Spleen (tissue), 11 donors: ENCODE data around the gene ZC3H14. TPM values are rescaled to one million over a fixed set of nuclear protein-coding genes. Genes with fewer than 3 reads are reported as not detected.

ENCODE experiments used
- DNase-seq: peaks from one replicate; pipeline ENCODE4 v3.0.0-alpha.2; 2020
- H3K27ac ChIP-seq, 8 donors: fragments of 200-600 bp; sonication (generic) in 7 of 8; 1 replicate in 4 of 8; 2 replicates in 4 of 8; pipeline versions ENCODE4 v1.5.0 to v1.8.0; 2016 to 2021; ENCODE audit warnings: inconsistent platforms in 4 of 8, mild to moderate bottlenecking in 4 of 8, moderate library complexity in 1 of 8
- H3K27me3 ChIP-seq, 7 donors: fragments of 200-600 bp; sonication (generic) in 6 of 7; replicated peaks in 1 of 7; 1 replicate in 4 of 7; 2 replicates in 3 of 7; pipeline versions ENCODE4 v1.5.0 to v1.8.0; 2016 to 2021; ENCODE audit warnings: inconsistent platforms in 3 of 7, mild to moderate bottlenecking in 1 of 7
- H3K36me3 ChIP-seq, 6 donors: fragments of 200-600 bp; sonication (generic) in 5 of 6; 1 replicate in 4 of 6; 2 replicates in 2 of 6; pipeline versions ENCODE4 v1.5.0 to v1.8.0; 2016 to 2021; ENCODE audit warnings: inconsistent platforms in 2 of 6
- H3K4me1 ChIP-seq, 6 donors: fragments of 200-600 bp; sonication (generic) in 5 of 6; 1 replicate in 3 of 6; 2 replicates in 3 of 6; pipeline versions ENCODE4 v1.5.0 to v1.8.0; 2016 to 2021; ENCODE audit warnings: inconsistent platforms in 3 of 6
- H3K4me3 ChIP-seq, 8 donors: fragments of 200-600 bp; sonication (generic) in 7 of 8; 1 replicate in 4 of 8; 2 replicates in 4 of 8; pipeline versions ENCODE4 v1.5.0 to v1.8.0; 2016 to 2021; ENCODE audit warnings: inconsistent platforms in 4 of 8, mild to moderate bottlenecking in 4 of 8, moderate library complexity in 2 of 8
- H3K9me3 ChIP-seq, 8 donors: fragments of 200-600 bp; sonication (generic) in 7 of 8; 1 replicate in 4 of 8; 2 replicates in 4 of 8; pipeline versions ENCODE4 v1.5.0 to v1.8.0; 2016 to 2021; ENCODE audit warnings: inconsistent platforms in 4 of 8
- CTCF ChIP-seq, 11 experiments: fragments of 200-600 bp in 7 of 11; fragments of 450-650 bp in 4 of 11; sonication (generic) in 4 of 11; IDR thresholded peaks in 8 of 11; conservative IDR thresholded peaks in 3 of 11; 1 replicate in 7 of 11; 2 replicates in 4 of 11; pipeline versions ENCODE4 v1.4.0 to v1.8.0; 2016 to 2021; ENCODE audit warnings: antibody characterized with exemption in 11 of 11, inconsistent platforms in 4 of 11, mild to moderate bottlenecking in 1 of 11
- POLR2A ChIP-seq, 3 donors: fragments of 450-650 bp; IDR thresholded peaks; one replicate each; pipeline ENCODE4 v1.5.1; 2017; ENCODE audit warnings: antibody characterized with exemption in 3 of 3, mild to moderate bottlenecking in 1 of 3
- POLR2AphosphoS5 ChIP-seq, 3 donors: sonication (generic); formaldehyde crosslinking; IDR thresholded peaks; one replicate each; pipeline ENCODE4 v1.5.1; 2017; ENCODE audit warnings: antibody characterized with exemption in 3 of 3
- WGBS, 5 donors: extraction: QIAGEN DNeasy Blood & Tissue Kit in 3 of 5; methylation state at CpG; one replicate each; pipeline versions ENCODE4 v1.1.5 to v1.1.7; 2013 to 2018; 5-methylcytosine and 5-hydroxymethylcytosine counted together
- intact Hi-C: fragments of 100-400 bp; cut with DNase I; formaldehyde crosslinking; loops from one replicate; pipeline ENCODE4 v1.15.0; 2023; ENCODE audit warnings: low total_unique reads
- polyA plus RNA-seq, 3 donors: library from polyadenylated mRNA; stranded (reverse); fragments of 200-250 nt; gene quantifications; one replicate each; pipeline ENCODE4 v1.2.1, GENCODE V29; 2013
- small RNA-seq, 4 donors: library from RNA; depleted of rRNA; stranded (forward); fragments of <200 nt; gene quantifications; one replicate each; pipeline ENCODE3, GENCODE V24; 2016
- total RNA-seq, 7 donors: library from RNA; depleted of rRNA in 3 of 7; stranded (reverse); fragments of >200 nt in 3 of 7; fragmentation: NEBNext Ultra II Directional in 4 of 7; extraction: Animal tissue kit (Norgen Biotek cat#: 25700) in 4 of 7; gene quantifications; one replicate each; pipeline versions ENCODE4 v1.1.0 to v1.2.1, GENCODE V29; 2016 to 2021
- donor health status: healthy with polysubstance abuse.
- donor health status: DM: no; HTN: no; CAD: no; lungs with moderate emphysema.
- donor health status: DM: no; HTN: no; CAD: no.
- donor health status: Bipolar disorder and iron deficiency.
- donor health status: healthy.
- donor health status: DM: no; HTN: no; CAD: no.
- donor health status: DM: yes; HTN: yes; CAD: no.

Gene ZC3H14
- total and polyA plus RNA-seq, 10 donors: 12.6 to 78.5 (median 41.4) TPM

DNA sequence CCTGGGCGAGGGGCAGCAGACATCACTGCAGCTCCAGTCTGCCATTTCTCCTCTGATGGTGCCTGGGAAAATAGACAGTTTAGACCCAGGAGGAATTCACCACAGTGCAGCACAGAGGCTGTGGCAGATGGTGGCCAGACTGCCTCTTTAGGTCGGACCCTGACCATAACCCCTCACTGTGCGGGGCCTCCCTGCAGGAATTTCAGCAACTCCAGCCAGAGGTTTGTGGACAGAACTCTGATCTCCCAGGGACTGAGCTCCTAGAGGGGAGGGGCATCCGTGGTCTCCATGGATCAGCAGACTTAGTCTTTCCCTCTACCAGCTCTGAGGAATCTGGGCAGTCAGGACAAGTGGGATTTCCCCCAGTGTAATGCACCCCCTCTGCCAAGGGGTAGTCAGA is 106.5 kb downstream of the ZC3H14 start:
- no peak for TF ChIP-seq POLR2AphosphoS5 (IDR thresholded peaks at IDR 0.05)
- no peak for TF ChIP-seq CTCF (IDR thresholded peaks at IDR 0.05 in 8 of 11, conservative IDR thresholded peaks at IDR 0.05 in 3 of 11)
- TF ChIP-seq POLR2A (IDR thresholded peaks at IDR 0.05): no peak
- Histone ChIP-seq H3K4me3 (no peak overlapping the region), H3K4me1 (peaks cover 0 to 20% (median 16%) of the 10 kb centered on the region in 6 donors), H3K27me3 (no peaks in the 10 kb centered on the region), H3K36me3 (no peaks in the 10 kb centered on the region), H3K9me3 (peaks cover 0 to 17% (median 7%) of the 10 kb centered on the region in 8 donors), H3K27ac (no peak overlapping the region)
- 63 to 95% (median 83%) methylated on average over 2 to 4 of the region's 4 CpGs for WGBS, 5 donors
- intact Hi-C loops: loop anchor here (5.0 kb wide), 1 partner anchor 198 kb away; no protein-coding TSS in a partner anchor
- DNase-seq: no peak

Small RNA genes lying within 50 kb of the gene (small RNA-seq; reads per million reads assigned to genes)
- 0 reads per million in 4 donors for gene RNU4-22P

Other genes with a start within 250 kb of the ZC3H14 start
- under 1 TPM in 2 of 7 donors, not detected in 5; 0.09 to 0.13 TPM for gene KCNK10, start 239.8 kb upstream of the ZC3H14 start, total RNA-seq
- gene KCNK10, start 239.8 kb upstream of the ZC3H14 start, polyA plus RNA-seq: under 1 TPM in 2 of 3 donors, not detected in 1; 0.03 to 0.07 TPM
- 10 to 100 TPM in 4 of 7 donors, 1 to 10 TPM in 3; 4.9 to 18.7 (median 10.7) TPM for gene SPATA7, start 177.4 kb upstream of the ZC3H14 start, total RNA-seq
- 1 to 10 TPM; 2.8 to 5.1 (median 4.1) TPM for gene SPATA7, start 177.4 kb upstream of the ZC3H14 start, polyA plus RNA-seq
- gene PTPN21, start 8.0 kb upstream of the ZC3H14 start, total RNA-seq: 10 to 100 TPM in 3 of 7 donors, 1 to 10 TPM in 4; 4.8 to 10.9 (median 6.7) TPM
- 1 to 10 TPM in 2 of 3 donors, under 1 TPM in 1; 0.85 to 2.0 (median 1.1) TPM for gene PTPN21, start 8.0 kb upstream of the ZC3H14 start, polyA plus RNA-seq
- 1 to 10 TPM; 1.8 to 3.8 (median 2.7) TPM for gene EML5, start 229.9 kb downstream of the ZC3H14 start, total RNA-seq
- under 1 TPM; 0.21 to 0.38 (median 0.37) TPM for gene EML5, start 229.9 kb downstream of the ZC3H14 start, polyA plus RNA-seq